BE2C (cell line): ENCODE measurements around the gene MIEN1.

Experiments used
- DNase-seq: peaks from one replicate; pipeline ENCODE4 v3.0.0-alpha.2; 2020
- H3K27me3 ChIP-seq: fragments of 250-450 bp; sonication (Bioruptor Pico); 2 replicates; pipeline ENCODE4 v1.5.1; 2020; ENCODE audit warnings: mild to moderate bottlenecking
- H3K36me3 ChIP-seq: fragments of 250-450 bp; sonication (Bioruptor Pico); 2 replicates; pipeline ENCODE4 v1.5.1; 2020; ENCODE audit warnings: mild to moderate bottlenecking
- H3K4me1 ChIP-seq: fragments of 250-450 bp; sonication (Bioruptor Pico); 2 replicates; pipeline ENCODE4 v1.5.1; 2020
- H3K4me3 ChIP-seq: 2 replicates; pipeline ENCODE4 v1.5.1; 2011; ENCODE audit warnings: low read depth, low read length
- H3K9me3 ChIP-seq: fragments of 250-450 bp; sonication (Bioruptor Pico); 2 replicates; pipeline ENCODE4 v1.5.1; 2020
- CTCF ChIP-seq: IDR thresholded peaks from 2 replicates; pipeline ENCODE4 v1.5.1; 2012; ENCODE audit warnings: mild to moderate bottlenecking, low read depth, low read length

The MIEN1 gene

GRCh38 chr17:39687546-39688474, 42.5 kb downstream of the MIEN1 start, which contains the start of gene PGAP3:
Gene PGAP3, minus strand, starts transcription at chr17:39688057. Its CDS starts 43 bp downstream, at chr17:39688014.
- H3K27me3 ChIP-seq = no peaks in the 10 kb centered on the region
- H3K4me3 ChIP-seq = peak within 1 kb of the TSS; percentile 94
- H3K36me3 ChIP-seq = no peaks in the 10 kb centered on the region; the same call in 1 of the 2 replicates
- peak; percentile 96 for DNase-seq
- no peaks in the 10 kb centered on the region for H3K9me3 ChIP-seq
- H3K4me1 ChIP-seq = no peaks in the 10 kb centered on the region
- no peak for TF ChIP-seq CTCF

GRCh38 chr17:39687101-39687545, 43.2 kb downstream of the MIEN1 start:
- DNase-seq = no peak
- H3K27me3 ChIP-seq = no peaks in the 10 kb centered on the region
- no peaks in the 10 kb centered on the region for H3K4me1 ChIP-seq
- no peak for TF ChIP-seq CTCF
- no peaks in the 10 kb centered on the region for H3K9me3 ChIP-seq
- no peaks in the 10 kb centered on the region; the same call in 1 of the 2 replicates for H3K36me3 ChIP-seq
- H3K4me3 ChIP-seq = peak overlapping the region; percentile 94

GRCh38 chr17:39684369-39685192, 45.8 kb downstream of the MIEN1 start:
- Histone ChIP-seq H3K4me1 (no peaks in the 10 kb centered on the region), H3K27me3 (no peaks in the 10 kb centered on the region), H3K36me3 (no peaks in the 10 kb centered on the region; the same call in 1 of the 2 replicates), H3K9me3 (no peaks in the 10 kb centered on the region), H3K4me3 (no peak overlapping the region)
- TF ChIP-seq CTCF = no peak
- DNase-seq = no peak

GRCh38 chr17:39683295-39683939, 46.9 kb downstream of the MIEN1 start:
- no peak for TF ChIP-seq CTCF
- Histone ChIP-seq H3K27me3 (no peaks in the 10 kb centered on the region), H3K4me3 (no peak overlapping the region), H3K36me3 (no peaks in the 10 kb centered on the region; the same call in 1 of the 2 replicates), H3K4me1 (no peaks in the 10 kb centered on the region), H3K9me3 (no peaks in the 10 kb centered on the region)
- no peak for DNase-seq

GRCh38 chr17:39679521-39680192, 50.7 kb downstream of the MIEN1 start:
- H3K36me3 ChIP-seq = no peaks in the 10 kb centered on the region
- no peak overlapping the region for H3K4me3 ChIP-seq
- H3K27me3 ChIP-seq = no peaks in the 10 kb centered on the region
- TF ChIP-seq CTCF = no peak
- no peaks in the 10 kb centered on the region for H3K4me1 ChIP-seq
- DNase-seq = no peak
- H3K9me3 ChIP-seq = no peaks in the 10 kb centered on the region
